GM20000 (cell line): ENCODE measurements around the gene CCL27.

Source experiments
- DNase-seq: peaks from one replicate; pipeline ENCODE4 v3.0.0; 2012; ENCODE audit warnings: low spot score
- CTCF ChIP-seq: IDR thresholded peaks from 2 replicates; pipeline ENCODE4 v1.5.1; 2012; ENCODE audit warnings: mild to moderate bottlenecking, control low read depth; ENCODE audit errors: extremely low read depth, missing control alignments

The CCL27 gene

GRCh38 chr9:34688329-34689115 lies 26.1 kb upstream of the CCL27 start:
- no peak for DNase-seq
- TF ChIP-seq CTCF, result no peak

DNA sequence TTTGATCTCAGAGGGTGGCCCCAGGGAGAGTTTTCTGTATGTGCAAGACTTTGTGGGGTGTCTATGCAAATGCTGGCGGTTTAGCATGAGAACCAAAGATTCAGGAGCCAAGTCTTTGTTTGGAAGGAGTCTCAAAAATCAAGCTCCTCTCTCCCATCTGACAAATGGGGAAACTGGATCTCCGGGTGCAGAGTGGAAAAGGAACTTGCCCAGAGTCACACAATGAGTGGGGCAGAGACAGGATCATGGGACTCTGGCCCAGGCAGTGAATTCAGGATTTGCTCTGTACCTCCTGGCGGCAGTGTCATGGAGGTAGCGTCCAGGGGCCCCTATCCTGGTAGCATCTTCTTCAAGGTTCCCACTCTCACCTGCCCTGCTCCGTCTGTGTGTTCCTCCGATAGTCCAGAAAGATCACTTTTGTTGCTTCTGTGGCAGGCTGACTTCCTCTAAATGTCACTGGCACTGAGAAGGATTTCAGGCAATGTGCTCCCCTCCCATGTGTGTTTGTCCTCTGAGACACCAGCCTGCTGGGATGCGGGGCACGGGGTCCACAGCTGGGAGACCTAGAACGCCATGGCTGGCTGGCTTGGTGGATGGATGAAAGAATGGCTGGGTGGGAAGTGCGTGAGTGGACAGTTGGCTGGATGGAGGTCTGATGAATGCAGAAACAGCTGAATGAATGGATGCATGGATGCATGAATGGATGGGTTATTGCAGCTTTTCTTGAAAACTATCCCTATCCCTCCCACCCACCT lies 25.0 kb upstream of the CCL27 start:
- no peak for TF ChIP-seq CTCF
- no peak for DNase-seq

- no peak for TF ChIP-seq CTCF
- DNase-seq, result no peak
These were observed 24.3 kb upstream of the CCL27 start for GRCh38 chr9:34686732-34687131.

- DNase-seq, result no peak
- no peak for TF ChIP-seq CTCF
These were observed 23.8 kb upstream of the CCL27 start for GRCh38 chr9:34686231-34686630.

- no peak for DNase-seq
- TF ChIP-seq CTCF, result no peak
These were observed 23.1 kb upstream of the CCL27 start for GRCh38 chr9:34685591-34685990.

GRCh38 chr9:34684816-34685215 lies 22.4 kb upstream of the CCL27 start:
- no peak for DNase-seq
- TF ChIP-seq CTCF, result no peak

GRCh38 chr9:34684145-34684544 lies 21.7 kb upstream of the CCL27 start:
- TF ChIP-seq CTCF, result no peak
- DNase-seq, result no peak
